Natural killer cell (primary cell): ENCODE measurements around the gene FBRS. TPM values are rescaled to one million over a fixed set of nuclear protein-coding genes. Genes with fewer than 3 reads are reported as not detected.

Experiments
- ATAC-seq, 3 donors: fragments of 150-1000 bp in 2 of 3; fragments of 200-7000 bp in 1 of 3; cut with Tn5 transposase; 1 replicate in 1 of 3; 2 replicates in 2 of 3; pipeline ENCODE4 v1.10.0; 2021; ENCODE audit warnings: mild to moderate bottlenecking in 2 of 3, moderate library complexity in 2 of 3
- DNase-seq, 2 donors: peaks; one replicate each; pipeline versions ENCODE4 v3.0.0 to v3.0.0-alpha.2; 2013 to 2021; ENCODE audit warnings: mixed read lengths in 1 of 2
- H3K27ac ChIP-seq: one replicate; pipeline ENCODE4 v1.5.1; 2013; ENCODE audit warnings: mild to moderate bottlenecking, low read length
- H3K27me3 ChIP-seq: one replicate; pipeline ENCODE4 v1.6.1; 2013; ENCODE audit warnings: low read length; ENCODE audit not compliant: control insufficient read depth, insufficient read depth
- H3K36me3 ChIP-seq: one replicate; pipeline ENCODE4 v1.6.1; 2013; ENCODE audit warnings: low read length; ENCODE audit not compliant: control insufficient read depth, insufficient read depth
- H3K4me1 ChIP-seq: one replicate; pipeline ENCODE4 v1.6.1; 2013; ENCODE audit warnings: low read length; ENCODE audit not compliant: control insufficient read depth, insufficient read depth
- H3K4me3 ChIP-seq: one replicate; pipeline ENCODE4 v1.5.1; 2013; ENCODE audit warnings: low read length
- H3K9me3 ChIP-seq: one replicate; pipeline ENCODE4 v1.6.1; 2013; ENCODE audit warnings: low read length; ENCODE audit not compliant: control insufficient read depth, insufficient read depth
- H3K27ac Mint-ChIP-seq, 2 donors: one replicate each; pipeline ENCODE4 v1.8.0; 2022; ENCODE audit warnings: mild to moderate bottlenecking in 2 of 2, mixed read lengths in 2 of 2, moderate library complexity in 1 of 2
- H3K27me3 Mint-ChIP-seq, 2 donors: one replicate each; pipeline ENCODE4 v1.8.0; 2022; ENCODE audit warnings: low read depth in 2 of 2, mixed read lengths in 2 of 2
- H3K36me3 Mint-ChIP-seq: one replicate; pipeline ENCODE4 v1.8.0; 2022; ENCODE audit warnings: mixed read lengths
- H3K4me1 Mint-ChIP-seq, 2 donors: one replicate each; pipeline ENCODE4 v1.8.0; 2022; ENCODE audit warnings: mixed read lengths in 2 of 2
- H3K4me3 Mint-ChIP-seq: one replicate; pipeline ENCODE4 v1.8.0; 2022; ENCODE audit warnings: mild to moderate bottlenecking, moderate library complexity, mixed read lengths
- H3K9me3 Mint-ChIP-seq, 2 donors: one replicate each; pipeline ENCODE4 v1.8.0; 2022; ENCODE audit warnings: mixed read lengths in 2 of 2
- WGBS: methylation state at CpG from one replicate; pipeline ENCODE4 v1.1.7; 2013; ENCODE audit warnings: missing lambda C conversion rate; ENCODE audit not compliant: insufficient coverage; 5-methylcytosine and 5-hydroxymethylcytosine counted together
- intact Hi-C: fragments of 100-400 bp; cut with micrococcal nuclease; formaldehyde crosslinking; loops from one replicate; pipeline ENCODE4 v1.14.2; 2022
- total RNA-seq, 4 donors: library from RNA; stranded (reverse); fragments of 120-200 nt in 1 of 4; gene quantifications; one replicate each; pipeline versions ENCODE4 v1.2.3 to v1.2.4, GENCODE V29; 2013 to 2022
- TF ChIP-seq, protein P1 (sequence below): fragments of 200-600 bp; IDR thresholded peaks from one replicate; pipeline ENCODE4 v1.8.0; 2022; ENCODE audit warnings: antibody characterized with exemption

Gene FBRS
- total RNA-seq, 3 donors from 2014 or later (not counting 1 experiment from before 2014, with no cell fraction given), result 158 to 182 (median 172) TPM

- intact Hi-C loops, result no loop called here
- ATAC-seq (no peak), DNase-seq (peak; percentile 51 to 93)
- Histone ChIP-seq H3K27me3 (no peaks in the 10 kb centered on the region), H3K4me1 (peaks cover 47% of the 10 kb centered on the region), H3K27ac (peak overlapping the region; percentile 90), H3K4me3 (peak overlapping the region; percentile 73), H3K9me3 (no peaks in the 10 kb centered on the region), H3K36me3 (peaks cover 62% of the 10 kb centered on the region)
- 29% methylated on average over 21 of the region's 21 CpGs for WGBS
- H3K4me1 Mint-ChIP-seq, result peaks cover 45 to 61% of the 10 kb centered on the region in 2 donors
- peak overlapping the region; percentile 85 to 94 for H3K27ac Mint-ChIP-seq
- no peaks in the 10 kb centered on the region for H3K27me3 Mint-ChIP-seq
- H3K4me3 Mint-ChIP-seq, result peak overlapping the region; percentile 88
- H3K9me3 Mint-ChIP-seq, result no peaks in the 10 kb centered on the region
- peaks cover 10% of the 10 kb centered on the region for H3K36me3 Mint-ChIP-seq
- TF ChIP-seq, protein P1, sequence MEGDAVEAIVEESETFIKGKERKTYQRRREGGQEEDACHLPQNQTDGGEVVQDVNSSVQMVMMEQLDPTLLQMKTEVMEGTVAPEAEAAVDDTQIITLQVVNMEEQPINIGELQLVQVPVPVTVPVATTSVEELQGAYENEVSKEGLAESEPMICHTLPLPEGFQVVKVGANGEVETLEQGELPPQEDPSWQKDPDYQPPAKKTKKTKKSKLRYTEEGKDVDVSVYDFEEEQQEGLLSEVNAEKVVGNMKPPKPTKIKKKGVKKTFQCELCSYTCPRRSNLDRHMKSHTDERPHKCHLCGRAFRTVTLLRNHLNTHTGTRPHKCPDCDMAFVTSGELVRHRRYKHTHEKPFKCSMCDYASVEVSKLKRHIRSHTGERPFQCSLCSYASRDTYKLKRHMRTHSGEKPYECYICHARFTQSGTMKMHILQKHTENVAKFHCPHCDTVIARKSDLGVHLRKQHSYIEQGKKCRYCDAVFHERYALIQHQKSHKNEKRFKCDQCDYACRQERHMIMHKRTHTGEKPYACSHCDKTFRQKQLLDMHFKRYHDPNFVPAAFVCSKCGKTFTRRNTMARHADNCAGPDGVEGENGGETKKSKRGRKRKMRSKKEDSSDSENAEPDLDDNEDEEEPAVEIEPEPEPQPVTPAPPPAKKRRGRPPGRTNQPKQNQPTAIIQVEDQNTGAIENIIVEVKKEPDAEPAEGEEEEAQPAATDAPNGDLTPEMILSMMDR, result no peak
Observed at GRCh38 chr16:30660424-30661261, 2.4 kb downstream of the FBRS start.

GRCh38 chr16:30662449-30662848 is 4.2 kb downstream of the FBRS start:
- DNase-seq (no peak), ATAC-seq (no peak)
- Histone ChIP-seq H3K36me3 (peaks cover 66% of the 10 kb centered on the region), H3K9me3 (no peaks in the 10 kb centered on the region), H3K27me3 (no peaks in the 10 kb centered on the region), H3K4me1 (peaks cover 41% of the 10 kb centered on the region), H3K4me3 (no peak overlapping the region), H3K27ac (no peak overlapping the region)
- no peaks in the 10 kb centered on the region for H3K27me3 Mint-ChIP-seq
- H3K4me3 Mint-ChIP-seq, result peak overlapping the region; percentile 88
- WGBS, result 92% methylated on average over 17 of the region's 17 CpGs
- peaks cover 41 to 56% of the 10 kb centered on the region in 2 donors for H3K4me1 Mint-ChIP-seq
- peak overlapping the region; percentile 85 to 94 for H3K27ac Mint-ChIP-seq
- H3K36me3 Mint-ChIP-seq, result peaks cover 10% of the 10 kb centered on the region
- TF ChIP-seq, protein P1, result no peak
- H3K9me3 Mint-ChIP-seq, result no peaks in the 10 kb centered on the region
- intact Hi-C loops, result no loop called here

GRCh38 chr16:30663038-30663437 is 4.8 kb downstream of the FBRS start:
- Histone ChIP-seq H3K27me3 (no peaks in the 10 kb centered on the region), H3K4me1 (peaks cover 38% of the 10 kb centered on the region), H3K36me3 (peaks cover 72% of the 10 kb centered on the region), H3K4me3 (no peak overlapping the region), H3K27ac (no peak overlapping the region), H3K9me3 (no peaks in the 10 kb centered on the region)
- DNase-seq (no peak), ATAC-seq (no peak)
- no peak overlapping the region for H3K4me3 Mint-ChIP-seq
- H3K27ac Mint-ChIP-seq, result peak overlapping the region; percentile 45 to 94
- TF ChIP-seq, protein P1, result no peak
- H3K27me3 Mint-ChIP-seq, result no peaks in the 10 kb centered on the region
- intact Hi-C loops, result no loop called here
- H3K9me3 Mint-ChIP-seq, result no peaks in the 10 kb centered on the region
- H3K36me3 Mint-ChIP-seq, result peaks cover 10% of the 10 kb centered on the region
- 86% methylated on average over 8 of the region's 8 CpGs for WGBS
- H3K4me1 Mint-ChIP-seq, result peaks cover 44 to 55% of the 10 kb centered on the region in 2 donors
